ENCODE measurements around the gene USP49.

The USP49 gene

DNA sequence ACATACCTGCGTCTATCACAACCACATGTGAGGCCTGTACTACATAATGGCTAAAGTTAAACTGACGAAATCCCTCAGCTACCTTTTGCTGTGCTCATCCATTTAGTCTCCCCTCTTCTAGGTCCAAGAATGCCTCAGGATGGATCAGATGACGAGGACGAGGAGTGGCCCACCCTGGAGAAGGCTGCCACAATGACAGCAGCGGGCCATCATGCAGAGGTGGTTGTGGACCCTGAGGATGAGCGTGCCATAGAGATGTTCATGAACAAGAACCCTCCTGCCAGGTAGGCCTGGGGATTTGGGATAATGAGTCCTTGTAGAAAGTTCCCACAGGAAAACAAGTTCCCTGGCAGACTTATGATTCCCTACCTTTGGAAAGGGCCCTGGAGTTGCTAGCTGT lies 32.1 kb upstream of the USP49 start:
- no peak for DNase-seq

DNA sequence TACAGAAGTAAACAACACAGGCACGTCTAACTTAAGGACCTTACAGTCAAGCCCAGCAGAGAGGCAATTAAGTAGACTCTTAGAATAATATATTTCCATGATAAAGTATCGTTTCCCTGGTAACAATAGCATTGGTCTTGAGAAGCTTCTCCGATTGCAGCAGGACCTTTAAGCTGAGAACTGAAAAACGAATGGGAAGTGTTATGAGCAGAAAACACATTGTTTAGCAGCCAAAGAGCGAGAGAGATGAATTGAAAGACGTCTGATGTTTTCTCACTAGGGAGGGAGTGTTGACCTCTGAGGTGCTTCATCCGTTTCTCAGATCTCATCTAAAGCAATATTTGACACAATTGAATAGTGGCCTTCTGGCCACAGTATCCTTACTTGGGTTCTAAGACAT lies 27.0 kb upstream of the USP49 start:
- no peak for DNase-seq

DNA sequence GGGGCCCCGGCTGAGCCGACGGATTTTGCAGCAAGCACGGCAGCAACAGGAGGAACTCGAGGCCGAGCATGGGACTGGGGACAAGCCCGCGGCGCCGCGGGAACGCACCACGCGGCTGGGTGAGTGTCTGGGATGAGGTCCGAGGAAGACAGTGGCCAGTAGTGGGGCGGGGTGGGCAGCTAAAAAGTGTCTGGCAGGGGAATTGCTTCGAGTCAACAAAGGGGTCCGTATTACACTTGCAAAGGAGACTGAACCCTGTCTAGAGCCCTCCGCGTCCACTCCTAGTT lies 26.5 kb upstream of the USP49 start:
- no peak for DNase-seq

DNA sequence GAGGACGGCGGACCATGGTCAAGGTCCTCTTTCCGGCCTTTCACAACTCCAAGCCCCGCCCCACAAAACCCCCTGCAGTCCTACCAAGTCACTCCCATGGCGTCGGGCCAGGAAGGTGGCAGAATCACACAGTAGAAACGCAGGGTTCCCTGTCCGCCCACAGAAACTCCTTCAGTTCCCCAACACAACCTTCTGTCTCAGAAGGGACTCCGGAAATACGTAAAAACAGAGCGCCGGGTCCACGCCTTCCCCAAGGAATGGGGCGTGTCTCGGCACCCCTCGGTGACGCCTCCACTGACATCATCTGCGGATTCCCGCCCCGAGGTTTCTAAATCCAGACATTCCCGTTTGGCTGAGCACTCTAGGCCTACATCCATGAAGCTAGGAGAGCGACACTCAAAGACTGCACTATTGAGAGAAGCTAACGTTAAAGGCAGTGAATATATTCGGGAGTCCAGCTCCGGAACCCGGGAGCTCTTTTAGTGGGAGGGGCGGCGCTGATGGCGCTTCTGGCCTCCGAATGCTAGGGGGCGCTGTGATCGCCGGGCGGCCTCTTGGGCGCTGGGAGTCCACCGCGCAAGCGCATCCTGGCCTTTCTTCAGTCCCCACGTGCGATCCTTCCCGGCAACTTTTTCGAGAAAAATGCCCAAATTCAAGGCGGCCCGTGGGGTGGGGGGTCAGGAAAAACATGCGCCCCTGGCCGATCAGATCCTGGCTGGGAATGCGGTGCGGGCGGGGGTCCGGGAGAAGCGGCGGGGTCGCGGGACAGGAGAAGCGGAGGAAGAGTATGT lies 25.9 kb upstream of the USP49 start, which contains the start of the genes BYSL and MED20:
TSS of gene BYSL (plus strand) at position 579 of the 791 bp plus-strand sequence. CDS start at position 643, 64 bp downstream.
TSS of gene MED20 (minus strand) at position 219 of the 791 bp plus-strand sequence. CDS start at position 98, 121 bp downstream.
- peak; percentile 94 for DNase-seq

DNA sequence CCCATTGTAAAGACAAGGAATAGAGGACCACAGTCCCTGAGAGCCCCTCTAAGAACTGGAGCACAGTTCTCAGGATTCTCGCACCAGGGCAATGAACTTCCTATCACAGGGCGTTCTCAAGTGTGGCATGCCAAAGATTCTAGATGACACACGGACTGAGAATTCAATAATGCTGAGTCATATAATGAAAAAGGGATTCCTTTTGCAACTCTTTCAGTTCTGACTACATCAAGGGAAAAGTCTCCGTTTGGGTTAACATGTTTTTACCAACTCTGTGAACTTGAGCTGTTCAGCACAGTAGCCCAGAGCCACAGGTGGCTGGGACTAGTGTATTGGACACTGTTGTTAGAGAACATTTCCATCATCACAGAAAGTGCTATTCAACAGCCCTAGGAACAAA lies 22.4 kb upstream of the USP49 start:
- no peak for DNase-seq

DNA sequence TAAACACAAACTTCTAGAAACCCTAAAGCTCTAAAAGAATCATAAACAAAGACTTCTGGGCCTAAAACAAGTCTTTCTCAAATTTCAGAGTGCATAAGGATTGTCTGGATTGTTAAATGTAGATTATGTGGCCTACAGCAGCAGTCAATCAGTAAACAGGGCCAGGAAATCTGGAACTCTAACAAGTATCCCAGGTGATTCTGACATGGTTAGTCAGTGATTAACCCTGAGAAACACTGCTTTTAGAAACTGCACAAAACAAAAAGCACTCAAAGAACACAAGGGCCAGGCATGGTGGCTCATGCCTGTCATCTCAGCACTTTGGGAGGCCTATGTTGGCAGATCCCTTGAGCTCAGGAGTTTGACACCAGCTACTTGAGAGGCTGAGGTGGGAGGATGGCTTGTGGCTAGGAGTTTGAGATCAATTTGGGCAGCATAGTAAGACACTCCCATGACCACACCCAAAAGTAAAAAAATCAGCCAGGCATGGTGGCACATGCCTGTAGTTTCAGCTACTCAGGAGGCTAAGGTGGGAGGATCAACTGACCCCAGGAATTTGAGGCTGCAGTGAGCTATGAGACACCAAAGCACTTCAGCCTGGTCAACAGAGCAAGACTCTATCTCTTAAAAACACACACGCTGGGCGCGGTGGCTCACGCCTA lies 19.8 kb upstream of the USP49 start:
- DNase-seq: no peak

DNA sequence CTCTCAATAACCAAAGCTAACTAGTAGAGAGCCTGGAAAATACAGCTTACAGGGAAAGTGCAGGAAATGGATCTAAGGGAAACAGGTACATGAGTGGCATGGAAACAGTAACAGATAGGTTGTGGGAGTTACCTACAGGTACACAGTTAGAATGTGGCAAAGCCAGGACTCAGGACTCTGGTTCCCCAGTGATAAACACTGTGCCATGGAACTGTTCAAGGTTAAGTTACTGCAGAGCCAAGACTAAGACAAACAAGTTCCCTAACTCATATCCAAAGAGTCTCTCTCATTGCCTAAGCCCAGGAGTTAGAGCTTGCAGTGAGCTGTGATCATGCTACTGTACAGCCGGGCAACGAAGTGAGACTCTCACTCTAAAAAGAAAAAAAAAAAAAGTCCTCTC lies 19.2 kb upstream of the USP49 start:
- DNase-seq: no peak

DNA sequence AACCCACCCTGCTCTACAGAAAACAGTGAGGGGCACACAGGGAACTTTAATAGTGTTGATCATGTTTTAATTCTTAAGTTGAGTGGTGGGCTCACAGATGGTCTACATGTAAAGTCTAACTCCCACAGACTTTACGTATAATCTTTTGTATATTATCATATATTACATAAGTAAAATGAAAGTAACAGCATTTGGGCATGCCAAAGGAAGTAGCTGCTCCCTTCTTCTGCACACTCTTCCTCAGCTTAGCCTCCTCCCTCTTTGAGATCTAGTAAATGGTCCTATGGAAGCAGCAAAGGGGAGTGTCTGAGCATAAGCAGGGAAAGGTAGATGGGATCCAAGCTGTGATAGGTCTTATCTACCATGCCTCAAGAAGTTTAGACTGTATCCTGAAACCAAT lies 14.6 kb upstream of the USP49 start:
- DNase-seq: no peak

DNA sequence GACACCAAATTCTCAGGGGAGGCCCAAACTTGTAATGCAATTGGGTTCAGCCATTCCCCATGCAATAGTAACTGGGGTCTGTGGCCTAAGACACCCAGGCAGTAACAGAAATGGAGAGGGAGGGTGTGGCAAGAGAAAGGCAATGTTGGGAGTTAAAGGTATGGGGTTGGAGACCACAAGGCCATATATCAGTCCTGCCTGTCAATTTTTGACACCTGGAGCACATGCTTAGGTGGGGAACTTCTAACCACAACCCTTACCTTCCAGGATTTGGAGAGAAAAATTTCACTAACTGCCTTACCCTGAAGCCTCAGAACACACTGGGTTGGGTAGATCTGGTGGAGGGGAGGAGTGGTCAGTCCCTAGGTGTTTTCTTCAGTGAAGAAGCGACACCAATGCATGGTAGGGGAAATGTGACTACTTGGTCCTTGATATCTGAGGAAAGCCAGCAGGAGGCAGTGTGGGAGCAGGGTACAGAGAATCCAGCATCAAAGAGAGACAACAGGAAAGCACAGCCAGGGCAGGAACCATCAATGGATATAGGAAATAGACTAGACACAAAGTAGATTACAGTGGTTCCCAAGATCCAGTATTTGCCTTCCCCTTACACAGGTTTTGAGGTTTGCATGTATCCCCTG lies 6.8 kb upstream of the USP49 start:
- no peak for DNase-seq

DNA sequence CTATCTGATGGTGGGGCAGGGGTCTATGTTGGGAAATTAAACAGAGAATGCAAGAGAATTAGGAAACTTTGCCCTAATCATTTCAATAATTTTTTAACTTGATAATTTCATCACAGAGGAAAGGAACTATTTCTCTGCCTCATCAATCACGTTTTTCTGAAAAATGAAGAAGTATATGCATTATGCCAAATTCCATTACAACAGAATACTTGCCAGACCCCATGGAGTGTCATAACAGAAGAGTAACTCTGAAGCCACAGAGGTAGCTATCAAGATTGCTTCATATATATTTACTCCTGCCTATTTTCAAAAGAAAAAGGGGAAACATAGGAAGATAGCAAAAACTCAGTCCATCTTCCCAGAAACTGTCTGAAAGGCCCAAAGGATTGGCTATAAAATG lies 5.7 kb upstream of the USP49 start:
- no peak for DNase-seq

DNA sequence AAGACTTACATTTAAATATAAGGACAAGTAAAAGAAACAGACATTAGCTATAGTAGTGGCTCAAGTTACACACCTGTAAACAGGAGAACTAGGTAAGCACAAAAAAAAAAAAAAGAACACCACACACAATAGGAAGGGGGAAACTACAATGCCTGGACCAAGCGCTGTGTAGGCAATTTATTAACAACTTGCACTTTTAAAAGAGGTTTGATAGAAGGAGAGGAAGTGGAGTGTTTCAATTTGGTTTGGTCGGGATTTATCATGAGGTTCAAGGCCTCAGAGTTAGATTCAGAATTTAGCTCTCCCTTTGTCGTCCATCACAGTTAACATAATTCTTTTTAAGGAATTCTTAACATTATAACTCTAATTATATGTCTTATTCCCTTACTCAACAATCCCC lies 1.1 kb upstream of the USP49 start:
- DNase-seq: no peak

DNA sequence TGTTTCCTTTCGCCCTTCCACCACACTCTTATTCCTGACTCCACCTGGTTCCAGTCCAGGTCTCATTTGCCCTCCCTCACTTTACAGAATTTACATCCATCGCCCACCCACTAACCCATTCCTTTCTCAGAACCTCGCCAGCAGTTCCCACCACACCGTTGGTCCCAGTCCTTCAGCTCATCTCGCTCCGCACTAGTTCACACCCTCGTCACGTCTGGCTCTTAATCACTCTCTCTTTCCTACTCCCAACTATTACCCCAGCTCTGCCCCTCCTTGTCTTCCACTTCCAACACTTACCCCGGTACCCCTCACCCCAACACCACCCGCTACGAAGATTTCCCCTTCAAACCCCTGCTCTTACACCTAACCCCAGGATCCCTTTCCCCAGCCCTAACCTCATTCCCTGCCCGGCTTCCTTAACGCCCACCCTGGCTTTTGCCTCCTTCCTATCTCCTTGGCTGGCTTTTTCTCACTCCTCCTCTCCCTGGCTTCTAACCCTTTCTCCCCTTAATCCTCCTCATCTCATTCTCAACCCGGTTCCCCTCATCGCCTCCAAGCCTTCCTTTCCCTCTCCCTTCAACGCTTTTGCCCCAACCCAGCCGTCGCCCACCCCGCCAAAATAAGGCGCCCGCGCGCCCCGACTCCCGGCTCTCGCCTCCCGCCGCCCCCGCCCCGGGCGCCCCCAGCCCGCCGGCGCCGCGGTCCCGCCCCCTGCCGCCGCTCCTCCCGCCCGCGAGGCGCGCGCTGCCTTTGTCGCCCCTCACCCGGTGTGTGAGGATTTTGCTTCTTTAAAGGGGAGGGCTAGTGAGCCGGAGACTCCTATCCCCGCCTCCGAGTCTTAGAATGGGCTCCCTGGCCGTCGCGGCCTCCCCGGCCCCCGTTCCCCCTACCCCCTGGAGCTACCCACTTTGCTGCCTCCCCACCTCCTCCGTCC lies 542 bp downstream of the USP49 start:
- peak; percentile 12 for DNase-seq

DNA sequence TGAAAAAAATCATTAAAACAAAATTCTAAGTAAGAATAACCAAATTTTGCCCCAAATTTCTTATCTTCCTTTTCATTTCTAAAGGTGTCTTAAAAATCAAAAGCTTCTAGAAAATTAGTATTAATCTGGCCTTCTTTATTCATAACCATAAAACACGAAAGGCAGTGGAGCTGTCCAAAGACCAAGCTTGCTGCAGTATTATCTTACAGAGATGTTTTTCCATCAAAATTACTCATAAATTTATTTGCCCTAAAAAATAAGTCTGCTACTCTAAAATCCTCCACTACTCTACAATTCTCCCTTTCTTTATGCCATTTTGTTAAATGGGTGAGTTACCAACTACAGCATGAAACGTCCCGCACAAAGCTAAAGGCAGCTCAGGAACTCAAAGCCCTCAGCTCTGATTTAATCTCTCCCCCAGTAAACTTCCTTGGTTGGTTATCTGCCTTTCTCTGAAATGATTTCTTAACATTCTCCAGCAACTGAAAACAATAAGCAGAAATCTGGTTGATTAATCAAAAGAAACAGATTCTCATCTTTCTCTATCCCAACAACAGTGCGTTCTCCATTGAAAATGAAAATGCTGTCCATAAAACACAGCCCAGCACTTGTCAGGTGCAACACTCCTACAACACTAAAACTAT lies 2.1 kb downstream of the USP49 start:
- DNase-seq: no peak

DNA sequence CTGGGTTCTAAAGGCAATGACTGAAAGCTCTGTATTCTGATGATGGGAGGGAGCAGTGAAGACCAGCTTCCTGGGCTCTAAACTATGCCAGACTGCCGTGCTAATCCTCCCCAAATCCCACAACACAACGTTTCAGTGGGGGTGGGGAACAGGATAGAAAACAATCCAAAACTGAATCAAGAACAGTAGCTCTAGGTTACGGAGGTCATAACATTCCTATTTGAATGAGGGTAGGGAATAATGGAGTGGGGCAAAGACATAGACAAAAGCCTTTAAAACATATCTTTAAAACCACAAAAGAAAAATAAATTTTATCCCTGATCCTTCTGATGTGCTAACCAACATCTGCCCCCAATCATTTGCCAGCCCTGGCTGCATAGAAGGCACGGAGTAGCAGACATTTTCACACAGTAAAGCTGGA lies 7.8 kb downstream of the USP49 start:
- no peak for DNase-seq

DNA sequence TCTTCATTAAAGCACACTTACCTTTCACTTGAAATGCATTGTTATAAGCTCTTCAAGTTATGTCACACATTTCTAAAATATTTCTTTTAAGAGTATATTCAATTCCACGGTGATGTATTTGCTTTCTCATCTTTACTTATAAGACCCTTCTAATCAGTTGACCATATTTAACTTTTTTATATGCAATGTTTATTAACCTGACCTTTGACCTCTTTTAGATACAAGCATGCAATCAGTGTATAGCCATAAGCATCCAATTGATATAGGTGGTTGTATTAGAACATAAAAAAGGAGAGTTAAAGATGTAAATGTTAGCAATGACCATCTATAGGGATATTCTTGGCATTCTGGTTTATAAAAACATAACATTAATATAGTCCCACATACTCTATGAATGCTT lies 9.2 kb downstream of the USP49 start:
- DNase-seq: no peak

DNA sequence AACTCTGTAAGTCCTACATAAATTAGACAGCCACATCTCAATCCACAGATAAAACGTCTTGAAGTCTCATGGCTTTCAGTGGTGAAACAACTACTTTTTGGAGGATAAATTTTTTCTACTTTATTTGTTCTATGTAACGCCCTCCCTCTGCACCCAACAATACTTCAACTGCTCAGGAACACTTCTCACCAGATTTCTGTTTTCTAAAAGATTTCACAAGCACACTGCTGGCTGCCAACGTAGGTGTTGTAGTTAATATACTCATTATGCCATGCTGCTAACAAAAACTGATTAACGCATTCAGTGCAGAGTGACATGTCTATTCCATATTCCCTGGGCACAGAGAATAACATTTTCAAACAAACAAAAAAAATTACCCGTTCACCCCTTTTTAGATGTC lies 10.2 kb downstream of the USP49 start:
- DNase-seq: no peak

DNA sequence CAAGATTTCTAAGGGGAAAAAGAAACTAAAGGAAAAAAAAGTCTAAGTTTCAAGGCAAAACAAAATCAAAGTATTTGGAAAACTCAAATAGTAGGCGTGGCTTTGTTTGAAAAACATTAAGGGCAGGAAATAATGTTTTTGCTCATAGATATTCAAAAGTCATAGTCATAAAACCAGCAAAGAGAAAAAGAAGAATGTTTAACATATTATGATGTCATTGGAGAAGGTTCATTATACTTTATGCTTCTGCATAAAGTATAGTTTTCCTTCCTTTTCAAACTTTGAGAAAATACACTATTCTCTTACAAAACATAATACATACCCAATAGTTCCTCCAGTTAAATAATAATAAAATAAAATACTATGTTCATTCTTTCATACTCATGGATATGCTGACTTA lies 13.7 kb downstream of the USP49 start:
- no peak for DNase-seq

DNA sequence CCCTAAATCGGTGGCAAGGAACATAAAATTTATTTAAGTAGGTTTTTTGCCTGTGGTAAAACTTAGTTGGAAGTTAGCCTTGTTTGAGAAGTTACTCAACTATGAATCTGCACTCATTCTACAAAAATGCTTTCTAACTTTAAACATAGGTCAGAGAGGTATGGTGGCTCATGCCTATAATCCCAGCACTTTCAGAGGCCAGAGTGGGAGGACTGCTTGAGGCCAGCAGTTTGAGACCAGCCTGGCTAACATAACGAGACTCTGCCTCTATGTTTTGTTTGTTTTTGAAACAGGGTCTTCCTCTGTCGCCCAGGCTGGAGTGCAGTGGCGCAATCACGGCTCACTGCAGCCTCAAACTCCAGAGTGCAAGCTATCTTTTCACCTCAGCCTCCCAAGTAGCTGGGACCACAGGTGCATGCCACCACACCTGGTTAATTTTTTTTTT lies 16.2 kb downstream of the USP49 start:
- DNase-seq: no peak

DNA sequence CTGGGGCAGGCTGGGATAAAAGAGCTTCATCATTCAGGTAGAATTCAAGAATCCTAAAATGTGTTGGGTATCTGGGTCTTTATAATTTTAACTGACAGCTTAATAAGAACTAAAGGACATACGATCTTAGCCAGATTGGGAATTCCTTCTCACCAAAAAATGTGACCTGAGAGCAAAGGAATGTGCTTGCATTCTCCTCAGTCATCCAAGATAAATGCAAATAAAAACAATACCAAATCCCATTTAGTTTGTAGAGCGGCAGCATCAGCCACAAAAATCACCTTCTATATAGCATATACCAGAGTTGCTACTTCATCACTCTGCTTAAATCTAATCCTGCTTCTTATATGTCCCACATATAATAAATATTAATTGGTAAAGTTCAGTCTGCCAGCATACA lies 16.9 kb downstream of the USP49 start:
- DNase-seq: no peak

DNA sequence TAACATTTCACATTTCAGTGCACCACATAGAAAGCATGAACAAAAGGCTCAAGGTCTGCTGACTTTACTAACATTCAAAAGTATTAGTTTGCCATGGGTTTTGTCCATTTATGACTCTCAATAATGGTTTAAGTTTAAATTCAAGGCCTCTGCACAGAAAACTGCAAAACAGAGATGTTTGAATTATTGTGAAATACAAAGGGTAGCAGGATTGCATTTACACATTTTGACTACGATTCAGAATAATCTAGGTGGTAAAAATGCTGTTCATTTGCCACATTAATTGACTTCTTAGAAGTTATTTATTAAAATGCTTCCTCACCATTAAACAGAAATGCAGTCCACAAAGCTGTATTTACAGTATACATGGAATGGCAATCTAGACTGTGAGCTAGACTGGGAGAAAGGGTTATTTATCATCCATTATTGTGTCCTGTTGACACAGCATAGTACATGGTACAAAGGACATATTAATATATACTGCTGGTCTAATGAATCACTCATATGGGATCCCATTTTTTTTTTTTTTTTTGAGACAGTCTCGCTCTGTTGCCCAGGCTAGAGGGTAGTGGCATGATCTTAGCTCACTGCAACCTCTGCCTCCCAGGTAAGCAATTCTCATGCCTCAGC lies 18.0 kb downstream of the USP49 start:
- no peak for DNase-seq

DNA sequence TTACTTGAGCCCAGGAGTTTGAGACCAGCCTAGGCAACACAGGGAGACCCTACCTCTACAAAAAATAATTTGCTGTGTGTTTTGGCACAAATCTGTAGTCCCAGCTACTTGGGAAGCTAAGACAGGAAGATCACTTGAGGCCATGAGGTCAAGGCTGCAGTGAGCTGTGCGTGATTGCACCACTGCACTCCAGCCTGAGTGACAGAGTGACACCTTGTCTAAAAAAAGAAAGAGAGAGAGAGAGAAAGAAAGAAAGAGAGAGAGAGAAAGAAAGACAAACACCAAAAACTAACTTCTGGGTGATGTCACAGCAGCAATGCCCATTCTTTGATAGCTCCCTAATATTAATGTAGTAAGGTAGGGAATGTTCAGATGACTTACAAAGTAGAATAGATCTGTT lies 20.4 kb downstream of the USP49 start:
- DNase-seq: no peak

DNA sequence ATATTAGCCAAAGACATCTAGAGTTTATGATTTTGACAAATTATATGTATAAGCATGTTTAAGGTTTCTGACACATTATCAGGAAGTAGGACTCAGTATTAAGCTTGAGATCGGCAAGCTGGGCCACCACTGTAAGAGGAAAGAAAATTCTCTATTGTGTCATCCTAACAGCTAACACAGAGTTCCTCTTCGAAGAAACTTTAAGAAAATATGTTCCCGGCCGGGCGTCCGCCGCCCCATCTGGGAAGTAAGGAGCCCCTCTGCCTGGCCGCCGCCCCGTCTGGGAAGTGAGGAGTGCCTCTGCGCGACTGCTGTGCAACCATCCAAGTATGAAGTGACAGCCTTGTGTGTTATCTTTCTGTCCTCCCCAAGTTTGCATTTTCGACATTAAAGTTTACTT lies 23.0 kb downstream of the USP49 start:
- no peak for DNase-seq
